GM12878 (cell line): Measurements from ENCODE around the gene SALL3. TPM values are rescaled to one million over a fixed set of nuclear protein-coding genes. Genes with fewer than 3 reads are reported as not detected.

Experiments
- ATAC-seq: fragments of 200-7000 bp; cut with Tn5 transposase; 3 replicates; pipeline ENCODE4 v1.9.1; 2020; ENCODE audit warnings: mild to moderate bottlenecking, moderate library complexity
- BruUV-seq: library from RNA; stranded (reverse); fragments of 400-500 nt; replicated peaks from 2 replicates; lab custom pipeline; 2021; lab: Mats Ljungman, UMichigan
- CTCF ChIA-PET: fragments of 300-600 bp; sonication (Branson Sonifier 250); formaldehyde crosslinking; extraction: SDS; loops from one replicate; lab custom pipeline; 2021; ENCODE audit warnings: inconsistent platforms; lab: Yijun Ruan, JAX
- POLR2A ChIA-PET: fragments of 350-600 bp; formaldehyde crosslinking; extraction: SDS; loops from one replicate; lab custom pipeline; 2021; ENCODE audit warnings: inconsistent platforms; lab: Charles Lee
- RAD21 ChIA-PET: fragments of 300-600 bp; sonication (Branson Sonifier 250); formaldehyde crosslinking; loops from one replicate; lab custom pipeline; 2023; ENCODE audit warnings: antibody characterized with exemption; ENCODE audit not compliant: unreplicated experiment; lab: Charles Lee
- SMC1A ChIA-PET: fragments of 300-600 bp; sonication (Branson Sonifier 250); formaldehyde crosslinking; loops from one replicate; lab custom pipeline; 2023; ENCODE audit not compliant: unreplicated experiment, uncharacterized antibody; lab: Charles Lee
- DNase-seq: peaks from one replicate; pipeline ENCODE4 v3.0.0-alpha.2; 2011; ENCODE audit warnings: low read depth, low spot score
- FAIRE-seq: peaks from 3 replicates; lab custom pipeline; 2011; peaks lifted over from hg19 to GRCh38; lab: Jason Lieb, UNC
- H2AFZ ChIP-seq: 2 replicates; pipeline ENCODE4 v1.6.0; 2011; ENCODE audit warnings: low read depth, low read length, control low read depth; ENCODE audit not compliant: control insufficient read depth
- H3K27ac ChIP-seq: 2 replicates; pipeline ENCODE4 v1.5.1; 2011; ENCODE audit warnings: control low read depth; ENCODE audit not compliant: control insufficient read depth, insufficient read depth
- H3K27me3 ChIP-seq, 2 experiments: replicated peaks in 1 of 2; 2 replicates each; pipeline versions ENCODE4 v1.6.0 to v1.6.1; 2011; ENCODE audit warnings: low read length in 1 of 2; ENCODE audit not compliant: control insufficient read depth in 2 of 2, insufficient read depth in 2 of 2
- H3K36me3 ChIP-seq, 2 experiments: 2 replicates each; pipeline ENCODE4 v1.5.1; 2011; ENCODE audit warnings: low read length in 1 of 2; ENCODE audit not compliant: control insufficient read depth in 2 of 2, insufficient read depth in 2 of 2
- H3K4me1 ChIP-seq: 2 replicates; pipeline ENCODE4 v1.6.1; 2011; ENCODE audit warnings: mild to moderate bottlenecking, low read length, moderate library complexity, mixed read lengths; ENCODE audit not compliant: control insufficient read depth, insufficient read depth
- H3K4me2 ChIP-seq: 2 replicates; pipeline ENCODE4 v1.6.0; 2011; ENCODE audit warnings: control low read depth; ENCODE audit not compliant: control insufficient read depth, insufficient read depth
- H3K4me3 ChIP-seq: fragments of 200-600 bp; sonication (generic); 2 replicates; pipeline ENCODE4 v1.5.1; 2016
- H3K79me2 ChIP-seq: 2 replicates; pipeline ENCODE4 v1.6.0; 2011; ENCODE audit warnings: low read length; ENCODE audit not compliant: control insufficient read depth, insufficient read depth
- H3K9ac ChIP-seq: 2 replicates; pipeline ENCODE4 v1.8.0; 2011; ENCODE audit warnings: low read length, control low read depth, mixed read lengths; ENCODE audit not compliant: control insufficient read depth, insufficient read depth
- H3K9me3 ChIP-seq: replicated peaks from 3 replicates; pipeline ENCODE4 v1.5.1; 2011; ENCODE audit warnings: mild to moderate bottlenecking, low read length; ENCODE audit not compliant: control insufficient read depth, insufficient read depth
- H4K20me1 ChIP-seq: 2 replicates; pipeline ENCODE4 v1.6.0; 2011; ENCODE audit not compliant: control insufficient read depth, insufficient read depth
- CBFB ChIP-seq: IDR thresholded peaks from 2 replicates; pipeline ENCODE4 v1.6.1; 2016; ENCODE audit warnings: antibody characterized with exemption, low read depth
- CHD2 ChIP-seq: IDR thresholded peaks from 2 replicates; pipeline ENCODE4 v1.6.1; 2011; ENCODE audit warnings: low read depth, low read length, improper control_type of control experiment, borderline replicate concordance
- CHD4 ChIP-seq: fragments of 200-600 bp; sonication (generic); IDR thresholded peaks from 2 replicates; pipeline ENCODE4 v1.6.1; 2016; ENCODE audit warnings: mild to moderate bottlenecking
- DPF2 ChIP-seq: fragments of 450-650 bp; IDR thresholded peaks from 2 replicates; pipeline ENCODE4 v1.6.1; 2017; ENCODE audit warnings: mild to moderate bottlenecking
- IKZF1 ChIP-seq: fragments of 450-650 bp; conservative IDR thresholded peaks from 2 replicates; pipeline ENCODE4 v1.6.1; 2017; ENCODE audit warnings: antibody characterized with exemption, mild to moderate bottlenecking
- POLR2AphosphoS5 ChIP-seq: IDR thresholded peaks from 2 replicates; pipeline ENCODE4 v1.6.1; 2011; ENCODE audit warnings: mild to moderate bottlenecking, low read length, inconsistent platforms
- POU2F2 ChIP-seq: IDR thresholded peaks from 3 replicates; pipeline ENCODE4 v1.6.1; 2011; ENCODE audit warnings: low read depth, mild to moderate bottlenecking, low read length, borderline replicate concordance
- RCOR1 ChIP-seq: conservative IDR thresholded peaks from 2 replicates; pipeline ENCODE4 v1.6.1; 2012; ENCODE audit warnings: low read depth, low read length, improper control_type of control experiment
- RUNX3 ChIP-seq: IDR thresholded peaks from 2 replicates; pipeline ENCODE4 v1.6.1; 2012; ENCODE audit warnings: low read length, inconsistent platforms
- TCF3 ChIP-seq: IDR thresholded peaks from 2 replicates; pipeline ENCODE4 v1.6.1; 2012; ENCODE audit warnings: low read depth, mild to moderate bottlenecking, low read length, borderline replicate concordance; ENCODE audit not compliant: insufficient read depth
- ZNF217 ChIP-seq: fragments of 450-650 bp; IDR thresholded peaks from 2 replicates; pipeline ENCODE4 v1.6.1; 2017; ENCODE audit warnings: antibody characterized with exemption, mild to moderate bottlenecking
- WGBS: methylation state at CpG from one replicate; pipeline ENCODE4 v1.1.6; 2016; ENCODE audit warnings: low lambda C conversion rate; ENCODE audit not compliant: insufficient replicate concordance, insufficient coverage; ENCODE audit errors: missing lambda C conversion rate; 5-methylcytosine and 5-hydroxymethylcytosine counted together
- in situ Hi-C: fragments of 300-500 bp; cut with MboI; formaldehyde crosslinking; loops from 9 replicates; pipeline ENCODE4 v1.14.3; 2018; ENCODE audit warnings: mixed read lengths
- intact Hi-C: fragments of 100-400 bp; cut with micrococcal nuclease; formaldehyde crosslinking; loops from one replicate; pipeline ENCODE4 v1.14.2; 2022; ENCODE audit not compliant: unreplicated experiment
- polyA plus RNA-seq, 11 experiments: library from polyadenylated mRNA; depleted of rRNA in 4 of 11; unstranded in 6 of 11; stranded (reverse) in 5 of 11; fragments of >200 nt; fragmentation: Nextera tagmentation in 4 of 11; fragmentation: Illumina TruSeq in 1 of 11; extraction: Ambion mirVana in 4 of 11; extraction: Trizol in 1 of 11; gene quantifications; 1 replicate in 1 of 11; 2 replicates in 10 of 11; pipeline versions ENCODE4 v1.2.1 to v1.2.3, GENCODE V29; 2011 to 2016; ENCODE audit warnings: inconsistent platforms in 2 of 11, missing spikeins in 2 of 11, low read depth in 1 of 11
- total RNA-seq, 4 experiments: library from RNA; depleted of rRNA in 3 of 4; stranded (reverse); fragments of >200 nt in 3 of 4; fragmentation: Illumina TruSeq in 1 of 4; extraction: Trizol in 1 of 4; gene quantifications; 2 replicates each; pipeline versions ENCODE4 v1.2.1 to v1.2.3, GENCODE V29; 2013 to 2021
- TF ChIP-seq, protein P1 (sequence below): IDR thresholded peaks from 2 replicates; pipeline ENCODE4 v1.6.1; 2012; ENCODE audit warnings: improper control_type of control experiment, low read depth, low read length; ENCODE audit not compliant: insufficient replicate concordance

The SALL3 gene
- total and polyA plus RNA-seq, 10 of the 15 experiments (the other 5 are each of a cell fraction or from before 2014, with no cell fraction given) = 0.01 to 0.10 (median 0.07) TPM; not detected in 7

DNA sequence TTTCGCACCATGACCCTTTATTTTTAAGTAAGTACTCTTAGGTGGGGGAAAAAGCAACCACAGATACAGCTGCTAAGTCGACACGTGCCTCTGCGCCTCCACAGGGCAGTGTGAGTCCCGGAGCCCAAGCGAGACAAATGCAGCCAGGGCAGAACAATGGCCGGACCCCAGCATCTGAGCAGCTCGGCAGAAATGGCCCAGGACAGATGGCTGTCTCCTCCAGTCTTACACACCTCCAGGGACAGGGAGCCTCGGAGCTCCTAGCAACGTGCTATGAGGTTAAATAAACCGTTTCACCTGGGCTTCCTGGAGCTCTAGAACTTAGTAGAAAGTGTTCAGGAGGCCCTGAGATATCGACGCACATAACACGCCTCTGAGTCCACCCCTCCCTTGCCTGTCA is 47.3 kb upstream of the SALL3 start (continued):
- TF ChIP-seq, protein P1, sequence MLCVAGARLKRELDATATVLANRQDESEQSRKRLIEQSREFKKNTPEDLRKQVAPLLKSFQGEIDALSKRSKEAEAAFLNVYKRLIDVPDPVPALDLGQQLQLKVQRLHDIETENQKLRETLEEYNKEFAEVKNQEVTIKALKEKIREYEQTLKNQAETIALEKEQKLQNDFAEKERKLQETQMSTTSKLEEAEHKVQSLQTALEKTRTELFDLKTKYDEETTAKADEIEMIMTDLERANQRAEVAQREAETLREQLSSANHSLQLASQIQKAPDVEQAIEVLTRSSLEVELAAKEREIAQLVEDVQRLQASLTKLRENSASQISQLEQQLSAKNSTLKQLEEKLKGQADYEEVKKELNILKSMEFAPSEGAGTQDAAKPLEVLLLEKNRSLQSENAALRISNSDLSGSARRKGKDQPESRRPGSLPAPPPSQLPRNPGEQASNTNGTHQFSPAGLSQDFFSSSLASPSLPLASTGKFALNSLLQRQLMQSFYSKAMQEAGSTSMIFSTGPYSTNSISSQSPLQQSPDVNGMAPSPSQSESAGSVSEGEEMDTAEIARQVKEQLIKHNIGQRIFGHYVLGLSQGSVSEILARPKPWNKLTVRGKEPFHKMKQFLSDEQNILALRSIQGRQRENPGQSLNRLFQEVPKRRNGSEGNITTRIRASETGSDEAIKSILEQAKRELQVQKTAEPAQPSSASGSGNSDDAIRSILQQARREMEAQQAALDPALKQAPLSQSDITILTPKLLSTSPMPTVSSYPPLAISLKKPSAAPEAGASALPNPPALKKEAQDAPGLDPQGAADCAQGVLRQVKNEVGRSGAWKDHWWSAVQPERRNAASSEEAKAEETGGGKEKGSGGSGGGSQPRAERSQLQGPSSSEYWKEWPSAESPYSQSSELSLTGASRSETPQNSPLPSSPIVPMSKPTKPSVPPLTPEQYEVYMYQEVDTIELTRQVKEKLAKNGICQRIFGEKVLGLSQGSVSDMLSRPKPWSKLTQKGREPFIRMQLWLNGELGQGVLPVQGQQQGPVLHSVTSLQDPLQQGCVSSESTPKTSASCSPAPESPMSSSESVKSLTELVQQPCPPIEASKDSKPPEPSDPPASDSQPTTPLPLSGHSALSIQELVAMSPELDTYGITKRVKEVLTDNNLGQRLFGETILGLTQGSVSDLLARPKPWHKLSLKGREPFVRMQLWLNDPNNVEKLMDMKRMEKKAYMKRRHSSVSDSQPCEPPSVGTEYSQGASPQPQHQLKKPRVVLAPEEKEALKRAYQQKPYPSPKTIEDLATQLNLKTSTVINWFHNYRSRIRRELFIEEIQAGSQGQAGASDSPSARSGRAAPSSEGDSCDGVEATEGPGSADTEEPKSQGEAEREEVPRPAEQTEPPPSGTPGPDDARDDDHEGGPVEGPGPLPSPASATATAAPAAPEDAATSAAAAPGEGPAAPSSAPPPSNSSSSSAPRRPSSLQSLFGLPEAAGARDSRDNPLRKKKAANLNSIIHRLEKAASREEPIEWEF = no peak
- TF ChIP-seq RCOR1 (no peak), CHD4 (no peak)

DNA sequence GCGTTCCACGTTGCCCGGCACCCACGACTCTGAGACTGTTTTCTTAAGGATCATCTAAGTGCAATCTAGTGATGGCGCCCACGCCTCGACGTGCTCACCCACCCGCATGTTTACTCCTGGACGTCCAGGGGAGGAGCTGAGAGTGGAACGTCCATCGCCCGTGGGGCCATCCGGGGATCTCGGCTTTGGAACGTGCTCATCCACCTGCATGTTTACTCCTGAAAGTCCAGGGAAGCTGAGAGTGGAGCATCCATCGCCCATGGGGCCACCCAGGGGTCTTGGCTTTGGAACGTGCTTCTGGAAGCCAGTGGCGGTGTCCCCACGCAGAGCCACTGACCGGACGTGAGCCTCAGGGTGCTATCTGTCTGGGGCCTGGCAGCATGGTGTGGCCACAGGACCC is 45.6 kb upstream of the SALL3 start:
- H4K20me1 ChIP-seq = no peaks in the 10 kb centered on the region
- no peak overlapping the region for H3K4me2 ChIP-seq
- SMC1A ChIA-PET = no interaction called here
- H3K9me3 ChIP-seq = no peaks in the 10 kb centered on the region
- RAD21 ChIA-PET = no interaction called here
- no peak overlapping the region for H3K27ac ChIP-seq
- no TSS peak for BruUV-seq
- in situ Hi-C loops (no loop called here), intact Hi-C loops (no loop called here)
- no peaks in the 10 kb centered on the region for H3K36me3 ChIP-seq
- no peak overlapping the region for H3K4me3 ChIP-seq
- no peaks in the 10 kb centered on the region for H3K79me2 ChIP-seq
- FAIRE-seq (no peak), ATAC-seq (no peak), DNase-seq (no peak)
- 51% methylated on average over 21 of the region's 22 CpGs for WGBS
- H3K27me3 ChIP-seq = no peaks in the 10 kb centered on the region
- H3K4me1 ChIP-seq = no peaks in the 10 kb centered on the region
- POLR2A ChIA-PET = no interaction called here
- H2AFZ ChIP-seq = no peak overlapping the region
- CTCF ChIA-PET = no interaction called here
- no peak overlapping the region for H3K9ac ChIP-seq
- TF ChIP-seq, protein P1 = no peak
- TF ChIP-seq CBFB (no peak), ZNF217 (no peak), DPF2 (no peak), IKZF1 (no peak), TCF3 (no peak), CHD2 (no peak), POU2F2 (no peak), POLR2AphosphoS5 (no peak), RUNX3 (no peak)
